ENCODE results near the gene PLCG1. TPM values are rescaled to one million over a fixed set of nuclear protein-coding genes. Genes with fewer than 3 reads are reported as not detected.
A peak's percentile ranks its signal among the peaks of the same experiment; 100 is the strongest.

The PLCG1 gene
- total RNA-seq, 1 donor from 2014 or later, result 94.0 TPM

- intact Hi-C loops (cut with DNase I), result no loop called here
- H3K9me3 ChIP-seq, result peaks cover 12% of the 10 kb centered on the region
- no peak overlapping the region for H3K27ac ChIP-seq
- ATAC-seq, result no peak
- H3K4me3 ChIP-seq, result no peak overlapping the region
- no peak for DNase-seq
- TF ChIP-seq CTCF (IDR thresholded peaks at IDR 0.05), result no peak
- H3K4me1 ChIP-seq, result no peaks in the 10 kb centered on the region
- H3K27me3 ChIP-seq (ENCODE audit: low read depth), result no peaks in the 10 kb centered on the region
- H3K36me3 ChIP-seq, result peaks cover 31% of the 10 kb centered on the region
Measured at GRCh38 chr20:41202426-41202825, 65.1 kb downstream of the PLCG1 start.

GRCh38 chr20:41203660-41204059 is 66.3 kb downstream of the PLCG1 start:
- DNase-seq (no peak), ATAC-seq (no peak)
- intact Hi-C loops (cut with DNase I), result no loop called here
- Histone ChIP-seq H3K4me1 (no peaks in the 10 kb centered on the region), H3K4me3 (no peak overlapping the region), H3K27ac (no peak overlapping the region), H3K36me3 (peaks cover 31% of the 10 kb centered on the region), H3K27me3 (ENCODE audit: low read depth) (no peaks in the 10 kb centered on the region), H3K9me3 (peaks cover 5% of the 10 kb centered on the region)
- no peak for TF ChIP-seq CTCF (IDR thresholded peaks at IDR 0.05)

GRCh38 chr20:41204304-41205265 is 67.2 kb downstream of the PLCG1 start:
- Histone ChIP-seq H3K27ac (peak overlapping the region; percentile 6), H3K27me3 (ENCODE audit: low read depth) (no peaks in the 10 kb centered on the region), H3K4me3 (no peak overlapping the region), H3K36me3 (peaks cover 31% of the 10 kb centered on the region), H3K9me3 (no peaks in the 10 kb centered on the region), H3K4me1 (no peaks in the 10 kb centered on the region)
- TF ChIP-seq CTCF (IDR thresholded peaks at IDR 0.05), result no peak
- intact Hi-C loops (cut with DNase I), result no loop called here
- no peak for ATAC-seq
- no peak for DNase-seq

- ATAC-seq (no peak), DNase-seq (no peak)
- Histone ChIP-seq H3K27ac (no peak overlapping the region), H3K36me3 (peaks cover 31% of the 10 kb centered on the region), H3K27me3 (ENCODE audit: low read depth) (no peaks in the 10 kb centered on the region), H3K4me3 (no peak overlapping the region), H3K9me3 (no peaks in the 10 kb centered on the region), H3K4me1 (no peaks in the 10 kb centered on the region)
- no peak for TF ChIP-seq CTCF (IDR thresholded peaks at IDR 0.05)
- intact Hi-C loops (cut with DNase I), result no loop called here
Measured at GRCh38 chr20:41205313-41205712, 68.0 kb downstream of the PLCG1 start.

GRCh38 chr20:41213150-41213820 is 75.9 kb downstream of the PLCG1 start:
- Histone ChIP-seq H3K27me3 (ENCODE audit: low read depth) (no peaks in the 10 kb centered on the region), H3K9me3 (no peaks in the 10 kb centered on the region), H3K4me1 (peaks cover 9% of the 10 kb centered on the region), H3K36me3 (no peaks in the 10 kb centered on the region), H3K4me3 (no peak overlapping the region), H3K27ac (no peak overlapping the region)
- TF ChIP-seq CTCF (IDR thresholded peaks at IDR 0.05), result no peak
- DNase-seq (no peak), ATAC-seq (peak in 1 of 2 donors; percentile 37)
- intact Hi-C loops (cut with DNase I), result no loop called here

Measured in lower lobe of right lung (tissue), 2 donors.